Small intestine (tissue), 7 donors: ENCODE results near the gene PMFBP1. TPM values are rescaled to one million over a fixed set of nuclear protein-coding genes. Genes with fewer than 3 reads are reported as not detected.

Experiments
- DNase-seq, 2 donors: peaks; one replicate each; pipeline versions ENCODE4 v3.0.0 to v3.0.0-alpha.2; 2013
- FAIRE-seq: peaks from 2 replicates; lab custom pipeline; 2012; peaks lifted over from hg19 to GRCh38; lab: Jason Lieb, UNC
- H3K27ac ChIP-seq, 3 donors: one replicate each; pipeline ENCODE4 v1.5.1; 2013; ENCODE audit warnings: low read length in 2 of 3, mild to moderate bottlenecking in 2 of 3, control low read depth in 1 of 3, inconsistent platforms in 1 of 3, low read depth in 1 of 3, moderate library complexity in 1 of 3
- H3K27me3 ChIP-seq, 3 donors: one replicate each; pipeline ENCODE4 v1.6.1; 2013; ENCODE audit warnings: low read length in 3 of 3, inconsistent platforms in 1 of 3; ENCODE audit not compliant: control insufficient read depth in 3 of 3, insufficient read depth in 3 of 3
- H3K36me3 ChIP-seq, 3 donors: one replicate each; pipeline ENCODE4 v1.6.1; 2013; ENCODE audit warnings: low read length in 3 of 3, inconsistent platforms in 1 of 3, low read depth in 1 of 3, mild to moderate bottlenecking in 1 of 3, moderate library complexity in 1 of 3; ENCODE audit not compliant: control insufficient read depth in 3 of 3, insufficient read depth in 2 of 3
- H3K4me1 ChIP-seq, 3 donors: one replicate each; pipeline ENCODE4 v1.6.1; 2013; ENCODE audit warnings: low read length in 2 of 3, inconsistent platforms in 1 of 3, low read depth in 1 of 3, mild to moderate bottlenecking in 1 of 3, moderate library complexity in 1 of 3; ENCODE audit not compliant: control insufficient read depth in 3 of 3, insufficient read depth in 2 of 3
- H3K4me3 ChIP-seq, 3 donors: one replicate each; pipeline ENCODE4 v1.5.1; 2013; ENCODE audit warnings: low read length in 3 of 3, control low read depth in 1 of 3, inconsistent platforms in 1 of 3, low read depth in 1 of 3, mild to moderate bottlenecking in 1 of 3, moderate library complexity in 1 of 3
- H3K9me3 ChIP-seq, 2 donors: one replicate each; pipeline ENCODE4 v1.6.1; 2013; ENCODE audit warnings: low read depth in 1 of 2, low read length in 1 of 2; ENCODE audit not compliant: control insufficient read depth in 2 of 2, insufficient read depth in 1 of 2
- WGBS, 3 donors: extraction: QIAGEN DNeasy Blood & Tissue Kit; methylation state at CpG; one replicate each; pipeline ENCODE4 v1.1.7; 2013; 5-methylcytosine and 5-hydroxymethylcytosine counted together
- polyA plus RNA-seq, 4 donors: library from polyadenylated mRNA; stranded (reverse) in 3 of 4; unstranded in 1 of 4; fragments of 200-250 nt in 3 of 4; fragments of 120-200 nt in 1 of 4; gene quantifications; one replicate each; pipeline versions ENCODE4 v1.2.1 to v1.2.3, GENCODE V29; 2013
- donor health status: healthy with polysubstance abuse.
- donor health status: control.
- donor health status: control.
- donor health status: Bipolar disorder and iron deficiency.
- donor health status: healthy.

Gene PMFBP1
- polyA plus RNA-seq, 4 donors: 1.1 to 5.2 (median 2.3) TPM

DNA sequence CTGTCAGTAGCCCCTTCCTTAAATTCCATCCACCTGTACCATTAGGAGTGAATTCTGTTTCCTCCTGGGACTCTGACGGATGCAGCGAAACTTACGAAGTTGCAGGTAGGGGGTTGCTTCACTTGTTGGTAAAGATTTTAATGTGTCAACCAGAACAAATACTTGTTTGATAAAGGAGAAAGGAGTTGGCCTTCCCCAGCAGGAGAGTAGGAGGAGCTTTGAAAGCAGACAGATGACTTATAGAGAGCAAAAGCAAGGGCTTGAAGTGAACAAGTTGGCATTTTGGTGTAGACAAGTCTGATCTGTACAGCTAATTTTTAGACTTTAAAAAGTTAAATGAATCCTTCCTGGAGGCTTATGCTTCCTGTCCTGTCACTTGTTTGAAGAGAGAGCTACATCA lies 38.1 kb upstream of the PMFBP1 start:
- DNase-seq (no peak), FAIRE-seq (no peak)
- WGBS, 3 donors: 94 to 96% (median 95%) methylated on average over 3 of the region's 3 CpGs
- H3K27me3 ChIP-seq: no peaks in the 10 kb centered on the region
- no peaks in the 10 kb centered on the region for H3K36me3 ChIP-seq
- H3K27ac ChIP-seq: no peak overlapping the region
- H3K4me3 ChIP-seq: no peak overlapping the region
- no peaks in the 10 kb centered on the region for H3K4me1 ChIP-seq
- H3K9me3 ChIP-seq: no peaks in the 10 kb centered on the region

DNA sequence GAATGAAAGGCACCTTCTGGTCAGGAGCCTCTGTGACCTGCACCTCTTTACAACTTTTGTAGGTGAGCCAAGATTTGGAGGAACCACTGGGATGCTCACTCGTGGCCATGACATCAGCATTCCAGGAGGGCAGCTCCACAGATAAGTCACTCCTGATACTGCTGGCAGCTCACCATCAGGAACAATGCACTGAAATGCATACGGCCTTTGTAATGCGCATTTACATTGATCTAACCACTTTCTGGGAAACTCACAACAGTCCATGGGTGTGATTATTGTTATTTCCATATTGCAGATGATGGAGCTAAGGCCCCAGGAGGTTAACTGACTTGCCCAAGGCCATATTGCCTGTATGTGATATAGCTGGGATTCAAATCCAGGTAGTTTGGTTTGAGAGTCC lies 34.3 kb upstream of the PMFBP1 start:
- H3K36me3 ChIP-seq: no peaks in the 10 kb centered on the region
- peaks cover 0 to 12% (median 3%) of the 10 kb centered on the region in 3 donors for H3K4me1 ChIP-seq
- H3K27ac ChIP-seq: no peak overlapping the region
- FAIRE-seq: no peak
- H3K4me3 ChIP-seq: no peak overlapping the region
- H3K27me3 ChIP-seq: no peaks in the 10 kb centered on the region
- no peak for DNase-seq
- no peaks in the 10 kb centered on the region for H3K9me3 ChIP-seq
- 71 to 85% (median 74%) methylated on average over 3 of the region's 3 CpGs for WGBS, 3 donors

DNA sequence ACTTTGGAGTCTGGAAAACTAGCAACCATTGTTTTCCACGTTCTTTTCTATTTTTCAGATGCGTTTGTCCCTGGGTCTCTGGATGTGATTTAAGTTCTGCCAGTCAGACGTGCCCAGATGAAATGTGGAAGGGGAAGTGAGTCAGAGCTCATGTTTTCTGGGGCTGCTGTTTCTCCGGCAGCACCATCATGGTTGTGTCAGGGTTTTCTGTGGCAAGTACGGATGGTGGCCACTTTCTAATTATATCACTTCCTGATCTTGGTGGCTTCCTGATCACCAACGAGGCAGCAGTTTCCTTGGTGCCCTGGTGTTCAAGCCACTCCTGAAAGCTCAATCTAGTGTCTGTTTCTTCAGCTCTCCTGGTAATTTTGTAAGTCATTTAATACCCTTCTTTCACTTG lies 31.4 kb upstream of the PMFBP1 start:
- DNase-seq: no peak

DNA sequence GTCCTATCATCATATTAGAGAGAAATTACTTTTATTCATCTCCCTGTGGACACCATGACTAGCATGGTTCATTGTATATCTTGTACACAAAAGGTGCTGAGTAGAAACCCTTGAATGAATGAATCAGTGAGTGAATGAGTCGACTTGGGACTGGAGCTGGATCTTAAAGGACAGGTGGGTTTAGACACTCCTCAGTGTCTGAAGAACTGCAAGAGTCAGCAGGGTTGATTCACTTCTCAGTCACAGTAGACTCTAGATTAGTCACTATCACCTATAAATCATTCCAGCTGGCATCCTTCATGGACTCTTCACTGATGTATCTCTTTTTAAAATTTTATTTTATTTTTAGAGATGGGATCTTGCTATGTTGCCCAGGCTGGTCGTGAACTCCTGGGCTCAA lies 30.1 kb upstream of the PMFBP1 start:
- DNase-seq: no peak
- peaks cover 0 to 12% (median 3%) of the 10 kb centered on the region in 3 donors for H3K4me1 ChIP-seq
- no peak overlapping the region for H3K4me3 ChIP-seq
- no peak overlapping the region for H3K27ac ChIP-seq
- H3K9me3 ChIP-seq: no peaks in the 10 kb centered on the region
- FAIRE-seq: no peak
- H3K27me3 ChIP-seq: no peaks in the 10 kb centered on the region
- no peaks in the 10 kb centered on the region for H3K36me3 ChIP-seq
- 19 to 69% (median 40%) methylated on average over 2 of the region's 2 CpGs for WGBS, 3 donors

More for the DNA sequence above, 31.4 kb upstream of the PMFBP1 start:
- no peak for FAIRE-seq
- peaks cover 0 to 12% (median 3%) of the 10 kb centered on the region in 3 donors for H3K4me1 ChIP-seq
- no peaks in the 10 kb centered on the region for H3K27me3 ChIP-seq
- H3K4me3 ChIP-seq: no peak overlapping the region
- no peaks in the 10 kb centered on the region for H3K36me3 ChIP-seq
- peak overlapping the region in 1 of 3 donors; percentile 36 for H3K27ac ChIP-seq
- WGBS, 3 donors: 34 to 48% (median 38%) methylated on average over 6 of the region's 6 CpGs
- H3K9me3 ChIP-seq: no peaks in the 10 kb centered on the region

DNA sequence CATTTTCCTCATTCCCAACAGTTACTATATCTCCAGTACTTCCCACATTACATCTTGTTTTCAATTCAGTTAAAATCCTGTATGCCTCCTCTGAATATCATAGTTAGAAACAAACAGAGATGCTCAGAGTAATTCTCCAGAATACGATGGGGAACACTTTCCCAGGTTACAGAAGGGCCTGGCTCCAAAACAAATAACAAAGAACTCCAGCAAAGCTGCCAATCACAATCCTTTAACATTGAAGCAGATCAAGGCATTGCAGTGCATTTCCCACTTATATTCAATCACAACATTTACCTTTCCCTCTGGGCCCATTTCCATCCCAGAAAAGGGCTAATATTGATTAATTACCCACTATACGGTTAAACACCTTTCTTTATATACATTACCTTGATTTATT lies 29.4 kb upstream of the PMFBP1 start:
- Histone ChIP-seq H3K36me3 (no peaks in the 10 kb centered on the region), H3K9me3 (no peaks in the 10 kb centered on the region), H3K4me3 (no peak overlapping the region), H3K27ac (no peak overlapping the region), H3K27me3 (no peaks in the 10 kb centered on the region), H3K4me1 (peaks cover 0 to 12% (median 3%) of the 10 kb centered on the region in 3 donors)
- DNase-seq: no peak
- FAIRE-seq: no peak
- WGBS, 3 donors: 66 to 86% (median 71%) methylated on average over 2 of the region's 2 CpGs

DNA sequence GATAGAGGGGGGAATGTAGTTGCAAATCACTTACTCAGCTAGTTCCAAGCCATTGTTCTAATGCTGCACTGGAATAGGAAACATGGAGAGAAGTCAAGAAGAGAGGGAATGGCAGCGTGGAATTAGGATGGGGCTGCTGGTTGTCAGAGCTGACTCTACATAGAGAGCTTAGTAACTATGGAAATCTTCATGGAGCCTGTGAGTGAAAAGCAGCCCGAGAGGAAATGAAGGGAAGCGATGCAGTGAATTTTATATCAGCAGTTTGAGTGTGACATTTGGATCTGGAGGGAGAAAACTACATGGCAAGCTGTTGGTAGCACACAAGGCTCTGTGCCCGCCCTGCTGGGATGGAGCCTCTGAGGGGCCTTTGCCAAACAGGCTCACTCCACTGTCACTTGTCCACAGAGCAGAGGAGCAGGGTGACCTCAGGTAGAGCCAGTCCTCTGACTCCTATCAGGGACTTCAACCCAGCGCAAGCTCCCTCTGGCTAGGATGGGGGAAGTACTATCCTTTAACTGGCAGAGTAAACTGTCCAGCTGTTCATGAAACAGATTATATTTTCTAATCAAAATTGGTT lies 27.9 kb upstream of the PMFBP1 start:
- Histone ChIP-seq H3K4me1 (peaks cover 0 to 12% (median 3%) of the 10 kb centered on the region in 3 donors), H3K4me3 (no peak overlapping the region), H3K36me3 (no peaks in the 10 kb centered on the region), H3K27me3 (no peaks in the 10 kb centered on the region), H3K27ac (no peak overlapping the region), H3K9me3 (no peaks in the 10 kb centered on the region)
- DNase-seq (no peak), FAIRE-seq (no peak)
- WGBS, 3 donors: 89 to 92% (median 90%) methylated on average over 5 of the region's 5 CpGs

DNA sequence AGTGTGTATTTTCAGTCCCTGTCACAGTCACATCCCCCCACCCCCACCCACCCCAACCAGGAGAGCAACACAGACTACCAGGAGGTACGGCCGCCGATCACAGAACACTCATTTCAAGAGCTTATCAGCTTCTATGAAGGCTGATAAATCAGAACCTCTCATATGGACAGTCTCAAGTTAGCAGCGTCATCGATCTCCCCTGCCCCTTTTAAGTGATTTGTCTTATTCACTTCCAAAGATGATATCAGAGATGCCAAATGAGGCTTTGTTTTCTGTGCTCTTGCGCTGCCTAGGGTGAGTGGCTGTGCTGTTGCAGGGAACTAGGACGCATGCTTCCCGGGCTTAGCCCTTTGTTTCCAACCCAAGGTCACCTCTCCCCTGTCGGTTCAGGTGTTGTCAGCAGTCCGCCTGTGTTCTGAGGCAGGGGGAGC lies 26.8 kb upstream of the PMFBP1 start:
- Histone ChIP-seq H3K4me1 (peaks cover 0 to 12% (median 3%) of the 10 kb centered on the region in 3 donors), H3K27ac (no peak overlapping the region), H3K4me3 (no peak overlapping the region), H3K9me3 (no peaks in the 10 kb centered on the region), H3K27me3 (no peaks in the 10 kb centered on the region), H3K36me3 (no peaks in the 10 kb centered on the region)
- DNase-seq (no peak), FAIRE-seq (no peak)
- 70 to 88% (median 81%) methylated on average over 10 of the region's 10 CpGs for WGBS, 3 donors

DNA sequence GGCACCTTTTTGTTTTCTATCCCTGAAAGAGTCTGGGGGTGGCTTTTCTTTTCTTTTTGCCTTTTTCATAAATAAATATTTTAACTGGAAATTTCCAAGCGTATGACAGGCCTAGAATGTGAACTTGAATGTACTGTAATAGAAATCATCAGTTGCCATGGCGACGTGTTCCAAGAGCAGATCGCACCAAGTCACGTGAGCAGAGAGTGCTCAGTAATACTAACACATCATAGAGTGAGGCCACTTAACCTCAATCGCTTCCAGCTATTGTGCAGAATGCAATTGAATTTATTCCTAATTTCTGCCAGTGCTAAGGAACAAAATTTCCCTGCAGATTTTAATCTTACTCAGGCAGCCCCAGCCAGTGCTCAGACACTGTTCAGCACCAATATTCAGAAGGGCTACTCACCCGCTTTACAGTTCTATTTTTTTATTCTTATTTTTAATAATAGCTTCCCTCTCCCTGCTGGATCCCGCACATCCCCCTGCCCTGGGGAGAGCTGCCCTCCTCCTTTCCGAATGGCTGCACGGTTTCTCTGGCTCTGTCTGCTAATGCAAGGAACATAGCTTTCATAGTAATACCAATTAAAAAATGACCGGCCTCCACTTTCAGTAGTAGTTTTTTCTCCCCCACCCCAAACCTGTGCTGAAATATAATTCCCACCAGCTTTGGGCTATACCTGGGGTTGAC lies 26.2 kb upstream of the PMFBP1 start:
- 65 to 85% (median 83%) methylated on average over 11 of the region's 11 CpGs for WGBS, 3 donors
- DNase-seq: peak in 1 of 2 donors; percentile 42

More for the DNA sequence above, 26.2 kb upstream of the PMFBP1 start:
- H3K4me3 ChIP-seq: no peak overlapping the region
- H3K27me3 ChIP-seq: no peaks in the 10 kb centered on the region
- peaks cover 0 to 10% (median 3%) of the 10 kb centered on the region in 3 donors for H3K4me1 ChIP-seq
- H3K27ac ChIP-seq: no peak overlapping the region
- FAIRE-seq: no peak
- H3K9me3 ChIP-seq: no peaks in the 10 kb centered on the region
- H3K36me3 ChIP-seq: no peaks in the 10 kb centered on the region
